GM12891 (cell line): ENCODE results near the gene NDUFA5.
"Not testable (repeated sequence)": the region's sequence is repeated elsewhere in the genome, so short reads cannot be mapped to it uniquely, and the experiment has no call there.

ENCODE experiments used
- DNase-seq: peaks from one replicate; pipeline ENCODE4 v3.0.0; 2011; ENCODE audit warnings: low spot score; ENCODE audit not compliant: insufficient read length
- FAIRE-seq: peaks from 2 replicates; lab custom pipeline; 2011; peaks lifted over from hg19 to GRCh38; lab: Jason Lieb, UNC
- PAX5 ChIP-seq: IDR thresholded peaks from 2 replicates; pipeline ENCODE4 v1.6.1; 2011; ENCODE audit warnings: low read length, moderate library complexity, mild to moderate bottlenecking; ENCODE audit not compliant: insufficient read depth, severe bottlenecking
- POLR2A ChIP-seq: IDR thresholded peaks from 2 replicates; pipeline ENCODE4 v1.6.1; 2011; ENCODE audit warnings: low read depth, low read length, control low read depth
- POLR2AphosphoS5 ChIP-seq: IDR thresholded peaks from 2 replicates; pipeline ENCODE4 v1.6.1; 2011; ENCODE audit warnings: low read depth, low read length, control low read depth
- POU2F2 ChIP-seq: IDR thresholded peaks from 2 replicates; pipeline ENCODE4 v1.6.1; 2011; ENCODE audit warnings: low read depth, mild to moderate bottlenecking, control low read depth, low read length, moderate library complexity
- SPI1 ChIP-seq: IDR thresholded peaks from 2 replicates; pipeline ENCODE4 v1.6.1; 2011; ENCODE audit warnings: low read depth, low read length, control low read depth
- TAF1 ChIP-seq: IDR thresholded peaks from 2 replicates; pipeline ENCODE4 v1.6.1; 2011; ENCODE audit warnings: low read depth, low read length, control low read depth

The NDUFA5 gene

DNA sequence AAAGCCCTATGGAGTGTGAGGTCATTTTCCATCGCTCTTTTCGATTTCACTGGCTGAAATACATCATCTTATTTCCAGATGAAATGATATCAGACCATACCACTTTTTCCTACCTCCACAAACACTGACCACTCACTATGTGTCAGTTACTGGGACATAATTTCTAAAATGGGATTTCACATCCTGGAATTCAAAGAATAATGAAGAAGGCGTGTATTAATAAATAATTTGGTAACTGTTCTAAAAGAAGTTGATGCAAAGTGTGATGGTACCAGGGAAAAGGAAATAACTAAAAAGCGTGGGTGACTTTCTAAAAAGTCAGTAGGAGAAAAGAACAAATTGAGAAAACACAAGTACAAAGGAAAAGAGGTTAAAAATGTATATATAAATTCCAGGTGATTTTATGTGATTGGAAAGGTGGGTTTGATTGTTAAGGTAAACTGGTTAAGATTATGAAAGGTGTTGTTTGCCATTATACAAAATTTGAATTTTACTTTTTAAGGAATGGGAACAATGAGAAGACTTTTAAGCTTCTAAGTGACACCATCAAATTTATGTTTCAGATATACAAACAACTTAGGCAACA, 764 bp upstream of the NDUFA5 start:
- FAIRE-seq (no peak), DNase-seq (no peak)
- TF ChIP-seq POLR2A (no peak), TAF1 (no peak), POU2F2 (no peak), PAX5 (no peak), SPI1 (no peak), POLR2AphosphoS5 (no peak)

- DNase-seq (no peak), FAIRE-seq (no peak)
- no peak for TF ChIP-seq TAF1
- no peak for TF ChIP-seq POLR2A
- no peak for TF ChIP-seq POLR2AphosphoS5
- TF ChIP-seq PAX5, result no peak
- TF ChIP-seq POU2F2, result no peak
- no peak for TF ChIP-seq SPI1
Observed at GRCh38 chr7:123557016-123557397, 611 bp downstream of the NDUFA5 start.

GRCh38 chr7:123555484-123555883, 2.1 kb downstream of the NDUFA5 start:
- TF ChIP-seq SPI1 (no peak), POU2F2 (no peak), POLR2AphosphoS5 (no peak), PAX5 (no peak), POLR2A (no peak)
- DNase-seq (no peak), FAIRE-seq (no peak)

GRCh38 chr7:123553159-123553558, 4.5 kb downstream of the NDUFA5 start:
- FAIRE-seq, result no peak
- DNase-seq, result no peak
- no peak for TF ChIP-seq POLR2AphosphoS5

- FAIRE-seq (no peak), DNase-seq (no peak)
- TF ChIP-seq POU2F2, result no peak
- TF ChIP-seq SPI1, result no peak
- TF ChIP-seq TAF1, result no peak
- TF ChIP-seq POLR2AphosphoS5, result no peak
- TF ChIP-seq POLR2A, result no peak
- no peak for TF ChIP-seq PAX5
Observed at GRCh38 chr7:123552641-123553040, 5.0 kb downstream of the NDUFA5 start.

- FAIRE-seq, DNase-seq: not testable (repeated sequence)
Observed at GRCh38 chr7:123552134-123552533, 5.5 kb downstream of the NDUFA5 start.

- DNase-seq (no peak), FAIRE-seq (no peak)
- TF ChIP-seq PAX5 (no peak), POLR2AphosphoS5 (no peak), TAF1 (no peak), POLR2A (no peak), SPI1 (no peak), POU2F2 (no peak)
Observed at GRCh38 chr7:123548406-123548805, 9.2 kb downstream of the NDUFA5 start.

- FAIRE-seq, result no peak
- DNase-seq, result no peak
- no peak for TF ChIP-seq SPI1
- TF ChIP-seq POU2F2, result no peak
- no peak for TF ChIP-seq POLR2A
- no peak for TF ChIP-seq POLR2AphosphoS5
- no peak for TF ChIP-seq TAF1
- TF ChIP-seq PAX5, result no peak
Observed at GRCh38 chr7:123539871-123540270, 17.7 kb downstream of the NDUFA5 start.

DNA sequence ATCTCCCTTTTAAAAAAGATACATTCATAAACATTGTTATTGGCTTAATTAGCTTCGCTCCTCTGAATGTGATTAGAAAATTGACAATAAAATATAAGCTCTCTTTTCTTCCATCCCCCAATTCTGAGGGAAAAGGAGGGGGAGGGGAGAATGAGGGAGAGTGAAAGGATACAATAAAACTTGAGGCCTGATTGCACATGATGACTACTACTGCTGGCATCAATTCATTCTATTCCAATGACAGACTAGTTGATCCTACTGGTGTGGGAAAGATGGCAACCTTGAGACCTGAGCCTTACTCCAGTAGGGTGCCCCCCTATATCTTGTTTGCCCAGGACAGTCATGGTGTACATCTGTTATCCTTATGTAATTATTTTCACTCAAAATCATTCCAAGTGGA, 18.7 kb downstream of the NDUFA5 start:
- DNase-seq (no peak), FAIRE-seq (no peak)
- TF ChIP-seq POU2F2 (no peak), PAX5 (no peak), TAF1 (no peak), POLR2A (no peak), SPI1 (no peak), POLR2AphosphoS5 (no peak)

GRCh38 chr7:123538189-123538714, 19.4 kb downstream of the NDUFA5 start:
- no peak for DNase-seq
- TF ChIP-seq PAX5 (no peak), POLR2AphosphoS5 (no peak), POU2F2 (no peak), TAF1 (no peak), POLR2A (no peak)
- no peak for FAIRE-seq

GRCh38 chr7:123537026-123537642, 20.5 kb downstream of the NDUFA5 start:
- DNase-seq, result no peak
- FAIRE-seq, result no peak
- TF ChIP-seq SPI1 (no peak), POLR2A (no peak), POU2F2 (no peak), PAX5 (no peak), POLR2AphosphoS5 (no peak), TAF1 (no peak)
